Left lung (tissue), 10 donors: ENCODE data around the gene FKBP2. TPM values are rescaled to one million over a fixed set of nuclear protein-coding genes. Genes with fewer than 3 reads are reported as not detected.

ENCODE experiments used
- ATAC-seq: fragments of 200-7000 bp; cut with Tn5 transposase; one replicate; pipeline ENCODE4 v1.9.1; 2020; ENCODE audit warnings: moderate library complexity
- DNase-seq, 4 donors: peaks; one replicate each; pipeline ENCODE4 v3.0.0-alpha.2; 2013 to 2020
- H3K27ac ChIP-seq, 2 donors: fragments of 200-600 bp; sonication (generic) in 1 of 2; one replicate each; pipeline versions ENCODE4 v1.5.0 to v1.8.0; 2020 to 2021
- H3K27me3 ChIP-seq, 2 donors: fragments of 200-600 bp; sonication (generic) in 1 of 2; one replicate each; pipeline versions ENCODE4 v1.5.0 to v1.8.0; 2020 to 2021
- H3K36me3 ChIP-seq, 2 donors: fragments of 200-600 bp; sonication (generic) in 1 of 2; one replicate each; pipeline versions ENCODE4 v1.5.0 to v1.8.0; 2020 to 2021
- H3K4me1 ChIP-seq, 2 donors: fragments of 200-600 bp; one replicate each; pipeline ENCODE4 v1.8.0; 2021
- H3K4me3 ChIP-seq, 2 donors: fragments of 200-600 bp; sonication (generic) in 1 of 2; one replicate each; pipeline versions ENCODE4 v1.5.0 to v1.8.0; 2020 to 2021; ENCODE audit warnings: mild to moderate bottlenecking in 1 of 2
- H3K9me3 ChIP-seq, 2 donors: fragments of 200-600 bp; sonication (generic) in 1 of 2; one replicate each; pipeline versions ENCODE4 v1.5.0 to v1.8.0; 2020 to 2021
- CTCF ChIP-seq, 2 donors: fragments of 200-600 bp; sonication (generic) in 1 of 2; IDR thresholded peaks; one replicate each; pipeline versions ENCODE4 v1.5.0 to v1.8.0; 2021; ENCODE audit warnings: antibody characterized with exemption in 2 of 2
- intact Hi-C, 2 donors: fragments of 100-400 bp; cut with DNase I; formaldehyde crosslinking; loops; one replicate each; pipeline versions ENCODE4 v1.11.2 to v1.14.2; 2022
- polyA plus RNA-seq, 6 donors: library from polyadenylated mRNA; unstranded; fragments of 120-200 nt; gene quantifications; one replicate each; pipeline ENCODE4 v1.2.1, GENCODE V29; 2013; ENCODE audit not compliant: insufficient read length in 6 of 6
- total RNA-seq, 2 donors: library from RNA; stranded (reverse); fragmentation: NEBNext Ultra II Directional; extraction: Animal tissue kit (Norgen Biotek cat#: 25700); gene quantifications; one replicate each; pipeline ENCODE4 v1.2.1, GENCODE V29; 2021
- donor health status: DM: no; HTN: yes; CAD: no.
- donor health status: DM: no; HTN: no; CAD: no.

FKBP2 gene
- total and polyA plus RNA-seq, 8 donors, result 59.5 to 81.4 (median 69.7) TPM

DNA sequence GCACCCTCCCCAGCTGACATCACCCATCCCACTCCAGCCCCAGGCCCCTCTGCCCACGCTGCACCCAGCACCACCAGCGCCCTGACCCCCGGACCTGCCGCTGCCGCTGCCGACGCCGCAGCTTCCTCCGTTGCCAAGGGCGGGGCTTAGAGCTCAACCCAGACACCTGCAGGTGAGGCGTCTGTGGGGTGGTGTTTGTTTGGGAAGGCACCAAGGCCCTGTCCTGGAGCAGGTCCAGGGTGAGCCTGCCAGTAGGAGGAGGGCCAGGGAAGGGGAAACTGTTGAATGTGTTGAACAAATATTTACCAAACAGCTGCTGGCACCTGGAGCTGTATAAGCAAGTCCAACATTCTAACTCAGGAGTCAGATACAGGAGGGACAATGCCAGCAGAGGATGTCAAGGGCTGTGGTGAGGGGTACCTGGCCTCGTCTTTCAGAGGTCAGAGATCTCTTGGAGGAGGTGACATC is 3.4 kb upstream of the FKBP2 start:
- H3K27me3 ChIP-seq, result peaks cover 0 to 4% of the 10 kb centered on the region in 2 donors
- peaks cover 16 to 74% of the 10 kb centered on the region in 2 donors for H3K4me1 ChIP-seq
- H3K4me3 ChIP-seq, result no peak overlapping the region
- peak; percentile 1 for ATAC-seq
- no peak for TF ChIP-seq CTCF (IDR thresholded peaks at IDR 0.05)
- H3K9me3 ChIP-seq, result no peaks in the 10 kb centered on the region
- DNase-seq, result peak in 3 of 4 donors; percentile 74 to 87 (median 82)
- intact Hi-C loops, result no loop called here
- H3K27ac ChIP-seq, result peak overlapping the region; percentile 6 to 33
- peaks cover 0 to 14% of the 10 kb centered on the region in 2 donors for H3K36me3 ChIP-seq

- H3K36me3 ChIP-seq, result peaks cover 0 to 20% of the 10 kb centered on the region in 2 donors
- TF ChIP-seq CTCF (IDR thresholded peaks at IDR 0.05), result no peak
- intact Hi-C loops, result no loop called here
- H3K27ac ChIP-seq, result peak overlapping the region; percentile 33 to 98
- H3K27me3 ChIP-seq, result peaks cover 0 to 4% of the 10 kb centered on the region in 2 donors
- peaks cover 22 to 80% of the 10 kb centered on the region in 2 donors for H3K4me1 ChIP-seq
- H3K9me3 ChIP-seq, result no peaks in the 10 kb centered on the region
- no peak overlapping the region for H3K4me3 ChIP-seq
- ATAC-seq (no peak), DNase-seq (peak in 1 of 4 donors; percentile 71)
Measured at GRCh38 chr11:64238076-64238475, 2.8 kb upstream of the FKBP2 start.

GRCh38 chr11:64238999-64239398 is 1.9 kb upstream of the FKBP2 start:
- ATAC-seq, result no peak
- intact Hi-C loops, result no loop called here

DNA sequence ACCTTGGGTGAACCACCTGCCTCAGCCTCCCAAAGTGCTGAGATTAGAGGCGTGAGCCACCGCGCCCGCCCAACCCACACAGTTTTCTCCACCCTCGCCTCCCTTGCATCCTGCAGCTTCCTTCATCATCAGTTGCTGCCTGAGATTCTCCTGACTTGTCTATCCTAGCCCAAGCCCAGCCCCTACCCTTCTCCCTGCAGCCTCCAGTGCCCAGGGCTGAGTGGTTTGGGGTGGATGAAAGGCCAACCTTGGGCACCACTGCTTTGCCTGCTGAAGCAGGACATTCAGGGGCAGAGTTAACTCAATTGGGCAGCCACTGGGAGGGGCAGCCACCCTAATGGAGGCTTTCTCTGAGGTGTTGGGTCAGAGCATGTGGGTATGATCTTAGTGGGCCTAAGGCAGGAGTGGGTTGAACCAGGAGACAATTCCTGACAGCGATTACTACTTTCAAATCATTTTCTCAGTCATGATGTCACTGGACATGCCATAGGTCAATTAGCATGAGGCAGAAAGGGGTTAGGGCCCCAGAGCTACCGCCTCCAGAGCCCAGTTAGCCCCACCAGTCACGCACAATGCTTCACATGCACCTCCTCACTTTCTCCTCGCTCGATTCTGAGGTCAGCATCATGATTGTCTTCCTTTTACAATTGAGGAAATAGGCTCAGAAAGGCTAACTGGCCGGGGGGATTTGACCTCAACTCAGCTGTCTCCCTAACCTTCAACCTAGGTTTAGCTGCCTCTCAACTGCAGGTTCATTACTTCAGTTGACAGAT is 1.0 kb upstream of the FKBP2 start:
- peak overlapping the region in 1 of 2 donors; percentile 82 for H3K4me3 ChIP-seq

More at GRCh38 chr11:64238999-64239398, 1.9 kb upstream of the FKBP2 start:
- Histone ChIP-seq H3K27ac (peak overlapping the region; percentile 26 to 98), H3K36me3 (peaks cover 0 to 29% of the 10 kb centered on the region in 2 donors), H3K9me3 (no peaks in the 10 kb centered on the region), H3K27me3 (peaks cover 0 to 2% of the 10 kb centered on the region in 2 donors), H3K4me1 (peaks cover 16 to 83% of the 10 kb centered on the region in 2 donors), H3K4me3 (no peak overlapping the region)
- DNase-seq, result no peak
- TF ChIP-seq CTCF (IDR thresholded peaks at IDR 0.05), result no peak

More for the DNA sequence above, 1.0 kb upstream of the FKBP2 start:
- DNase-seq (peak in 1 of 4 donors; percentile 42), ATAC-seq (no peak)
- Histone ChIP-seq H3K27ac (peak overlapping the region; percentile 98 to 100), H3K27me3 (no peaks in the 10 kb centered on the region), H3K9me3 (no peaks in the 10 kb centered on the region), H3K36me3 (peaks cover 0 to 34% of the 10 kb centered on the region in 2 donors), H3K4me1 (peaks cover 16 to 85% of the 10 kb centered on the region in 2 donors)
- TF ChIP-seq CTCF (IDR thresholded peaks at IDR 0.05), result no peak
- intact Hi-C loops, result no loop called here
